K562 (cell line): ENCODE data around the gene NABP1.

ENCODE experiments used
- EZH2 ChIP-seq: IDR thresholded peaks from 2 replicates; pipeline ENCODE4 v1.6.1; 2012; ENCODE audit warnings: low read depth, mild to moderate bottlenecking, inconsistent platforms, low read length, borderline replicate concordance
- GTF2F1 ChIP-seq: IDR thresholded peaks from 2 replicates; pipeline ENCODE4 v1.6.1; 2011; ENCODE audit warnings: low read depth, low read length, improper control_type of control experiment
- GTF3C2 ChIP-seq: IDR thresholded peaks from 3 replicates; pipeline ENCODE4 v1.6.1; 2011; ENCODE audit warnings: borderline replicate concordance, mild to moderate bottlenecking, moderate library complexity; ENCODE audit not compliant: insufficient read length; ENCODE audit errors: extremely low read depth
- HDAC6 ChIP-seq: IDR thresholded peaks from 2 replicates; pipeline ENCODE4 v1.6.1; 2012; ENCODE audit warnings: low read depth, mild to moderate bottlenecking, control low read depth, inconsistent platforms, low read length, moderate library complexity
- NFE2L1 ChIP-seq: fragments of 450-650 bp; IDR thresholded peaks from 2 replicates; pipeline ENCODE4 v1.6.1; 2016; ENCODE audit warnings: missing genetic modification characterization, low read depth, mild to moderate bottlenecking, missing compliant biosample characterization, moderate library complexity, borderline replicate concordance
- ZBTB49 ChIP-seq: sonication (generic); formaldehyde crosslinking; IDR thresholded peaks from 2 replicates; pipeline ENCODE4 v1.8.0; 2022; ENCODE audit warnings: missing genetic modification reagents, mild to moderate bottlenecking, borderline replicate concordance
- ZNF311 ChIP-seq: fragments of 250-450 bp; sonication (Bioruptor Pico); IDR thresholded peaks from 2 replicates; pipeline ENCODE4 v1.4.0; 2020; ENCODE audit warnings: mild to moderate bottlenecking, moderate library complexity

- TF ChIP-seq HDAC6 (no peak), ZBTB49 (CRISPR knock-in tag) (no peak), ZNF311 (CRISPR knock-in tag) (no peak), EZH2 (no peak), NFE2L1 (tag) (no peak), GTF3C2 (no peak), GTF2F1 (no peak)
These were observed 46.2 kb upstream of the NABP1 start for GRCh38 chr2:191631754-191632153.
